Prostate gland (tissue), 2 donors: ENCODE results near the gene HNRNPC. TPM values are rescaled to one million over a fixed set of nuclear protein-coding genes. Genes with fewer than 3 reads are reported as not detected.

Experiments used
- total RNA-seq, 2 donors: library from RNA; depleted of rRNA; stranded (reverse); fragments of >200 nt; gene quantifications; one replicate each; pipeline ENCODE4 v1.1.0, GENCODE V29; 2016

The HNRNPC gene
- total RNA-seq, 2 donors from 2014 or later, result 411 to 423 TPM

Other genes with a start within 250 kb of the HNRNPC start
- 100 to 1,000 TPM; 230 to 304 TPM for gene NDRG2, start 244.4 kb downstream of the HNRNPC start, total RNA-seq
- 1 to 10 TPM in 1 of 2 donors, not detected in 1; 9.4 TPM for gene TPPP2, start 239.2 kb downstream of the HNRNPC start, total RNA-seq
- gene RNASE13, start 234.6 kb downstream of the HNRNPC start, total RNA-seq, result under 1 TPM in 1 of 2 donors, not detected in 1; 0.57 TPM
- gene RNASE7, start 227.1 kb downstream of the HNRNPC start, total RNA-seq, result under 1 TPM in 1 of 2 donors, not detected in 1; 0.74 TPM
- not detected for gene RNASE8, start 211.6 kb downstream of the HNRNPC start, total RNA-seq
- gene ARHGEF40, start 199.1 kb downstream of the HNRNPC start, total RNA-seq, result 10 to 100 TPM; 12.4 to 37.7 TPM
- gene ZNF219, start 170.8 kb downstream of the HNRNPC start, total RNA-seq, result 10 to 100 TPM; 56.8 to 89.8 TPM
- not detected for gene TMEM253, start 168.4 kb downstream of the HNRNPC start, total RNA-seq
- gene OR5AU1, start 113.4 kb downstream of the HNRNPC start, total RNA-seq, result not detected
- 1 to 10 TPM in 1 of 2 donors, under 1 TPM in 1; 0.09 to 6.8 TPM for gene RPGRIP1, start 10.6 kb upstream of the HNRNPC start, total RNA-seq
- gene SUPT16H, start 114.6 kb upstream of the HNRNPC start, total RNA-seq, result 10 to 100 TPM; 50.3 to 83.2 TPM
- 10 to 100 TPM; 63.6 to 67.0 TPM for gene CHD8, start 186.7 kb upstream of the HNRNPC start, total RNA-seq
- 10 to 100 TPM; 25.1 to 35.9 TPM for gene RAB2B, start 207.5 kb upstream of the HNRNPC start, total RNA-seq
- 10 to 100 TPM; 53.2 to 58.2 TPM for gene TOX4, start 207.8 kb upstream of the HNRNPC start, total RNA-seq
- gene METTL3, start 241.9 kb upstream of the HNRNPC start, total RNA-seq, result 10 to 100 TPM; 48.3 to 71.5 TPM